DOHH2 (cell line): ENCODE results near the gene CDH5.

Experiments used
- CTCF ChIP-seq: fragments of 200-600 bp; sonication (generic); IDR thresholded peaks from one replicate; pipeline ENCODE4 v1.5.1; 2014; ENCODE audit warnings: antibody characterized with exemption, mild to moderate bottlenecking, low read depth, low read length; ENCODE audit not compliant: poor library complexity, severe bottlenecking
- EZH2phosphoT487 ChIP-seq: fragments of 200-600 bp; sonication (generic); IDR thresholded peaks from 2 replicates; pipeline ENCODE4 v1.6.1; 2017; ENCODE audit warnings: borderline replicate concordance, mild to moderate bottlenecking, antibody characterized with exemption, low read length, moderate library complexity, mixed read lengths

GRCh38 chr16:66359012-66359411 is 7.5 kb upstream of the CDH5 start:
- no peak for TF ChIP-seq CTCF
- no peak for TF ChIP-seq EZH2phosphoT487
